ENCODE results near the gene LRRFIP1.

Gene LRRFIP1

DNA sequence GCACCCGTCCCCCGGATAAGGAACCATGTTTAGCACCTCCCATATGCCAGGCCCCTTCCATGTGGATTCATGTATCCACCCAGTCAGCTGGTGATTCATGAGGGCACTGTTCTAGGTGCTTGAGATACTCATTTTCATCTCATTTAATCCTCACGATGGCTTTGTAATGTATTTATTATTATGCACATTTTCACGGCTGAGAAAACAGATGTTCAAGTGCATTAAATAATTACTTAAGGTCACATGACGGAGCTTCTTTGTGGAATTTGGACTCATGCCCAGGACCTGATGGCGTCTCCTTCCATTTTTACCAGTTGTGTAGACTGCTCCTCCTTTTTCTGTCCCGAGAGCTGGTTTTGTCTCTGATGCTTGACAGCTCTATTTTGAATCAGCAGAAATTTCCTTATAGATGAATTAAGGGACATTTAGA, 99.0 kb downstream of the LRRFIP1 start:
- DNase-seq (ENCODE audit: low spot score) = no peak

- no peak for DNase-seq (ENCODE audit: low spot score)
These were observed 100.0 kb downstream of the LRRFIP1 start for GRCh38 chr2:237727363-237727762.

- DNase-seq (ENCODE audit: low spot score) = no peak
These were observed 102.5 kb downstream of the LRRFIP1 start for GRCh38 chr2:237729681-237730475.

DNA sequence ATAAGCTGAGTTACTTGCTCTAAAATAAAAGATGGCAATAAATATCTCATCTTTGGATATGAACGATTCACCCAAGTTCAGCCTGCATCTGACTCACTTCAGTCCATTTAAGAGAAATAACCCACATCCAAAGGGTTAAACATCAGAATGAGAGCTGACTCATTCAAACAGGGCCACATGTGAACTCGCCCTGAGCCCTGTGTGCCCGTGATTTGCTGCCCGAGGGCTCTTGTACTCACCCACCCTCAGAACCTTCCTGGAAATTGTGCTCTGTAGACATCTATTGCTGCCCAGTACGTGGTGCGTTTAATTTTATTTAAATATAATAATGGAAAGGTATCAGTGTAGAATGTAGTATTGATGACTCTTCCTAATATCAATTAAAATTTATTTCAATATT, 104.3 kb downstream of the LRRFIP1 start:
- DNase-seq (ENCODE audit: low spot score) = peak; percentile 7

DNA sequence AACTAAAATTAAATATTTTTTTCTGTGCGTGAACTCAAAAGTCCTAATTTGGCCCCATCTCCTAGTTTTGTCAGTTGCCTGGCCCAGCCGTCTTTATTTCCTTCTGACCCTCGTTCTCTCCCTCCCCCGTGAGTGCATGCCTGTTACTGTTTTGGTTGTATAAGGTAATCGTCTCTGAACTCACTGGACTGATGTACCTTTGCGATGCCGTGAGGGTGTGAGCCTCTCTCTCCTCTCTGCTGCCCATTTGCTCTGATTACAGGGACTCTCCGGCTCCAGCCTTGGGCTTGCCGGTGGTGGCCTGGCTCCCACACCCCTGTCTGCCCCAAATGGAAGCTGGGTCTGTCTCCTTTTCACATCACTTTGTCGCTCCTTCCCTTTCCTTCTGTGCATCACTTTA, 104.7 kb downstream of the LRRFIP1 start:
- no peak for DNase-seq (ENCODE audit: low spot score)

DNA sequence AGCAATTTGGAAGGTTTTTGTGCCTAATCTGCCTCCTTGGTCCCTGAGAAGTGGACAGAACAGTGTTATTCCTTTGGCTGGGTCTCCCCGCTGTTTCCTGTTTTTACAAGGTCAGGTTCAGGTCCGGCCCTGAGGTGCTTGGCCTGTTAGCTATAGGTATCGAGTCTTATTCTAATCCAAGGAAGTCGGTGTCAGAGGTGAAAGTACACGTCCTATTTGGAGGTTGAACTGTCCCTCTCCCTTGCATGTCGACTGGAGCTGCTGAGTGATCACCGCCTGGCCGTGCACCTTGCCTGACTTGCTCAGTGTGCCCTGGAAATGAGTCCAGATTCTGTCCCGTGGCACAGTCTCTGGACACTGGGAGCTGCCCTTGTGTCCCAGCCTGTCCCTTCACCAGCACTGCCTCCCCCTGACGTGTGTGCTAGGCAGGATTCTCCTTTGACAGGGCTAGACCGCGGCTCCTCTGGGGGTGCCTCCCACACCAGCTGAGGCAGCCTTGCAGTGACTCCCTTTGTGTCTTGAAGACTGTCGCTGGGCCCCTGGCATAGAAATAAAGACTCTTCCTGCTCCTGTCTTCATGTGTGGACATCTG, 105.5 kb downstream of the LRRFIP1 start:
- no peak for DNase-seq (ENCODE audit: low spot score)

DNA sequence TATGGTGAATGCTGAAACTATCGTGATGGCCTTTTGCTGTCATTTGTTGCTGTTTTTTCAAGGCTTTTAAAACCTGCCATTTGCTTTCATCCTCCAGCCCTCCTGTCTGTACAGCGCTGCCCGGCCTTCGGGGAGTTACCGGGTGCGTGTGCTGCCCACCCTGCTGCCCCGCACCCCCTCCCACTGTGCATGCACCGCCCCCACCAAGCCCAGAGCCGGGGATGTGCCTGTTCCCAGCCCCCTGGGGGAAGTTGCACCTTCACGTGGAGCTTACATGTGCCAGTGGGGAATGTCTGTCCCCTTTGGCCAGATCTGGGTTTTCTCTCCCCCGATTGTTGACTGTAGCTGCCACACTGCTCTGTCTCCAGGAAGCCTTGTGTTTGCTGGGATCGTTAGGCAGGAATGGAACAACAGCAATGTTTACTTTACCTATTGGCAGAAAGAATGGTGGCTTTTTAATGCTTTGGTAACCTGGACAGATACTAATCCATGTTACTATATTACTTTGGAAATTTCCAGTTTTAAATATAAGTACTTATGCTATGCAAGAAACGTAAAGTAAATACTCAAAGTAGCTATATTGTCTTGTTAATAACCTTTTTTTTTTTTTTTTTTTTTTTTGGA, 106.4 kb downstream of the LRRFIP1 start:
- no peak for DNase-seq (ENCODE audit: low spot score)

- no peak for DNase-seq (ENCODE audit: low spot score)
These were observed 107.7 kb downstream of the LRRFIP1 start for GRCh38 chr2:237734905-237735623.

DNA sequence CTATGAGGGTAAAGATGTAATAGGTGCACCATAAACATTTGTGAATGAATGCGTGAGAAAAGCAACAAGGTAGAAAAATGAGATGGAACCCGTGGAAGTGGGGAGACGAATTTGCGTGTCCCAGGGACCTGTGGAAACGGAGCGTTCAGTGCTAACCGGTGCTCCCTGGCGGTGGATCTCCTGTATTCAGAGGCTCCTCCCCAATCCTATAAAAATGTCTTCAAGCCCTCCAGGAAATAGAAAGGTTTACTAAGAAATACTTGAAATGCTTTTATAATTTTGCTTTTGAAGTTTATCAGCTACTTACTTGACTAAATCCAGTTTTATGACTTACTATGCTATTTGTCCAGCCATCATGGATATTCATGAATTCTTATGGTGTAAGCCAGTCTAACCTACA, 108.4 kb downstream of the LRRFIP1 start:
- no peak for DNase-seq (ENCODE audit: low spot score)

- no peak for DNase-seq (ENCODE audit: low spot score)
These were observed 109.4 kb downstream of the LRRFIP1 start for GRCh38 chr2:237736783-237737182.

DNA sequence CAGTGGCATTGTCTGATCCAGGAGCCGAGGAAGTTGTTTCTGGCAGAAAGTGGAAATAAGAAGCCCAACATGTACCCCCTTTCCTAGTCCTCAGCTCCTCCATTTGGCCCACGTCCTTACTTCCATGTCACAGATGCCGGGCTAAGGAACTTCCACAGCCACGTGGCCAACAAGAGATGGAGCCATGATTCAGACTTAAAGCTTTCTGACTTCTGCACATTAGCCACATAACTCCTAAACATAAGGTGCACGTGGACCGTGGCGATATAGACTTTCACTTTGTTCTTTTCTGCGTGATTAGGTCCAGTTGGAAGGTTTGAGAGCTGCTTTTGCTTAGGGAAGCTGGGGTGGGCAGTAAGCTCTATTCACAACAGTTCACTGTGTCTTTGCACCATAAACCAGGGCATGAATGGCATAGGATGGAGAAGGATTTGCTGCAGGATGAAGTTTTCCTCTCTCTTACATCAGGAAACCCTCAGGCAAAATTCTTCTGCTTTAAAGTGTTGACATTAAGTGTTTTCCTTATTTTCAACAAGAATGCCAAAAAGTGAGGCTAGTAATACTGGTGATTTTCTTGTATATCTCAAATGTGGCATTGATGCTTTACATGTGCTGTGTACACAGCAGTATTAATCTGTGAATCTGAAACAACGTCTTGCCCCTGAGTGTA, 109.9 kb downstream of the LRRFIP1 start:
- DNase-seq (ENCODE audit: low spot score) = no peak

GRCh38 chr2:237738255-237738654, 110.9 kb downstream of the LRRFIP1 start:
- DNase-seq (ENCODE audit: low spot score) = no peak

DNA sequence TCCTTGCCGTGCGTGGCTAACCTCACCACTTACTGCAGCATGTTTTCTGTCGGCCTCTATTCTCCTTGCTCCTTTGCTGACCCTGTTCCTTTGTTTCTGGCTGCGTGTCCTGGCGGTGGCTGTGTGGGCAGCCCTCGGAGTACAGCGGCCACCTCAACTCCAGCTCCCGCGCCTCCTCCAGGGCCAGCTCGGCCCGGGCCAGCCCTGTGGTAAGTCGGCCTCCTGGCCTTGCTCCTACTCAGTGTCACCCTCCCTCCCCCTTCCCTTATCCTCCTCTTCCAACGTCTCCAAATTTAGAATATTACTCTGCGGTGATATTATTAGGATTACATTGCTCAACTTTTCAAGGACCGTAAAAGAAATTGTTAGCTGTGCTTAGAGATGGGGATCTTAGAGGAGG, 111.7 kb downstream of the LRRFIP1 start:
- no peak for DNase-seq (ENCODE audit: low spot score)

DNA sequence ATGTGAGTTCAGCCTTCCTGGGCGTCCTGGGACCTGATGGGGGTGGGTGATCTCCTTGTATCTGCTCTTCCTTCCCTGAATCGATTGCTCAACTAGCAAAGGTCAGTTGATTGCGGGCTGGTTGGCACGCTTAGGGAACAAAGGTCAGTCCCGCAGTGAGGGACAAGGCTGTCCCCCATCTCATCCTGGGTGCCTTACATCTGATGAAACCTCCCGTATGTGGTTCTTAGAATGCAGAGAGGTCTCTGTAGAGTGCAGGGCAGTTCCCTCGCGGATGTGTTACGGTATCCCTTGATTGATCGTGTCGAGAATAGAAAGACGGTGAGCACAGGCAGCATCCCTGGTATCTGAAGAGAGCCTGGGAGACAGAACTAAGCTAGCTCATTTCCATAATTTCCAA, 114.8 kb downstream of the LRRFIP1 start:
- no peak for DNase-seq (ENCODE audit: low spot score)

GRCh38 chr2:237742614-237743013, 115.2 kb downstream of the LRRFIP1 start:
- no peak for DNase-seq (ENCODE audit: low spot score)

GRCh38 chr2:237743024-237743423, 115.6 kb downstream of the LRRFIP1 start:
- DNase-seq (ENCODE audit: low spot score) = no peak

GRCh38 chr2:237743561-237744269, 116.3 kb downstream of the LRRFIP1 start:
- DNase-seq (ENCODE audit: low spot score) = no peak

GRCh38 chr2:237744270-237744612, 116.9 kb downstream of the LRRFIP1 start:
- DNase-seq (ENCODE audit: low spot score) = no peak

DNA sequence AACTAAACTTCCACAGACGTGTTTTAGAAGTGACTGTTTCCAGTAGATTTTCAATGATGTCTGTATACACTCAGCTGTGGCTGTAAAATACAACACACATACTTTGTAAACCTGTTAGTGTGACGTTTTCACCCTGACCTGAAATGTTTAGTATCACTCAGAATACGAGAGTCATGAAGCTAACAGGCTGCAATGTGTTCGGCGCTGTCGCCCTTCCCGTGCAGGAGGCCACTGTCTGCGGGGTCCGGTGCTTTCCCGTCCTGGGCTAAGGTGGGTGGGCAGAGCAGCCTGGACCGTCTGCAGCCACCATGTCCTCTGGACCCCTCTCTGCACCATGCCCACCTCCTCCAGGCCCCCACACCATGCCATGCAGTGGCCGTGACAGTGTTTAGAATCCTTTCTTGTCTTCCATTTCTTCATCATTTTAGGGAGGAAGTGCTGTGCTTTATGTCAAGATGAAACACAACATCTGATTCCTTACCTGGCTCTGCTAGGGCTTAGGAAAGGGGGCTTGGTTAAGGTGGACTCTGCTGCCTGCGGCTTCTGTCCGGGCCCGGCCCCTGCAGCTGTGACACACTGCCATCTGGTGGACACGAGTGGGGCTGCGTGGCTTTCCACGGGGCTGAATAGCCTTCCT, 117.3 kb downstream of the LRRFIP1 start:
- DNase-seq (ENCODE audit: low spot score) = peak; percentile 40

GRCh38 chr2:237745250-237745613, 117.8 kb downstream of the LRRFIP1 start:
- no peak for DNase-seq (ENCODE audit: low spot score)
